Activated T-cell treated with anti-CD3 and anti-CD28 coated beads, Interleukin-2, amount 50 U/mL, for 1 hour (primary cell): ENCODE measurements around the gene HTT-AS.

Source experiments
- DNase-seq: peaks from one replicate; pipeline ENCODE4 v3.0.0-alpha.2; 2020

HTT-AS gene

GRCh38 chr4:3047464-3048286, 26.7 kb downstream of the HTT-AS start:
- DNase-seq = peak; percentile 69

- DNase-seq = no peak
Measured at GRCh38 chr4:3046623-3047022, 27.7 kb downstream of the HTT-AS start.

GRCh38 chr4:3046162-3046561, 28.2 kb downstream of the HTT-AS start:
- no peak for DNase-seq

GRCh38 chr4:3044870-3045819, 29.2 kb downstream of the HTT-AS start:
- peak; percentile 64 for DNase-seq

GRCh38 chr4:3043282-3044020, 30.9 kb downstream of the HTT-AS start:
- DNase-seq = no peak

GRCh38 chr4:3042226-3042625, 32.1 kb downstream of the HTT-AS start:
- no peak for DNase-seq

GRCh38 chr4:3041192-3042142, 32.9 kb downstream of the HTT-AS start:
- peak; percentile 50 for DNase-seq

GRCh38 chr4:3040452-3041191, 33.7 kb downstream of the HTT-AS start:
- DNase-seq = no peak

GRCh38 chr4:3039706-3040366, 34.5 kb downstream of the HTT-AS start:
- no peak for DNase-seq

GRCh38 chr4:3037957-3038461, 36.3 kb downstream of the HTT-AS start:
- DNase-seq = no peak

GRCh38 chr4:3036131-3036952, 38.0 kb downstream of the HTT-AS start:
- no peak for DNase-seq

GRCh38 chr4:3035674-3036073, 38.7 kb downstream of the HTT-AS start:
- DNase-seq = no peak

GRCh38 chr4:3035249-3035648, 39.1 kb downstream of the HTT-AS start:
- no peak for DNase-seq

GRCh38 chr4:3034231-3034630, 40.1 kb downstream of the HTT-AS start:
- no peak for DNase-seq

- DNase-seq = no peak
Measured at GRCh38 chr4:3031357-3032082, 42.8 kb downstream of the HTT-AS start.

- no peak for DNase-seq
Measured at GRCh38 chr4:3030566-3031356, 43.6 kb downstream of the HTT-AS start.

- DNase-seq = no peak
Measured at GRCh38 chr4:3029464-3029863, 44.9 kb downstream of the HTT-AS start.

- no peak for DNase-seq
Measured at GRCh38 chr4:3026540-3026939, 47.8 kb downstream of the HTT-AS start.
